Epithelial cell of proximal tubule (primary cell): Measurements from ENCODE around the gene MEF2A. TPM values are rescaled to one million over a fixed set of nuclear protein-coding genes. Genes with fewer than 3 reads are reported as not detected.

Experiments used
- DNase-seq: peaks from one replicate; pipeline ENCODE4 v3.0.0-alpha.2; 2011; ENCODE audit warnings: low read depth
- H3K4me3 ChIP-seq: 2 replicates; pipeline ENCODE4 v1.5.1; 2011; ENCODE audit warnings: low read depth, mild to moderate bottlenecking, low read length
- CTCF ChIP-seq: conservative IDR thresholded peaks from 2 replicates; pipeline ENCODE4 v1.5.1; 2012; ENCODE audit warnings: low read depth, mild to moderate bottlenecking, low read length
- total RNA-seq: library from RNA; depleted of rRNA; stranded (reverse); fragments of >200 nt; gene quantifications from 2 replicates; pipeline ENCODE4 v1.2.3, GENCODE V29; 2015

The MEF2A gene
- total RNA-seq, 1 donor from 2014 or later, result 30.2 TPM

DNA sequence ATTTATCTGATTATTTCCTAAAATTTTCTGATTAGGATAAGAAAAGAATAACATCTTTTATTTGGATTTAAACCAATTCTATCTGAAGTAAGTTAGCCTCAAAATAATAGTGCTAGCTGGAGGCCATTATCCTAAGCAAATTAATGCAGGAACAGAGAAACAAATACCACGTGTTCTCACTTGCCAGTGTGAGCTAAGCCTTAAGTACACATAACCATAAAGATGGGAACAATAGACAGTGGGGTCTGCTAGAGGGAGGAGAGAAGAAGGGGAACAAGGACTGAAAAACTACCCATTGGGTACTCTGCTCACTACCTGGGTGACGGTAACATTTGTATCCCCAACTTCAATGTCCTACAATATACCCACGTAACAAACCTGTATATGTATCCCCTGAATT is 198.7 kb downstream of the MEF2A start:
- DNase-seq, result no peak
- TF ChIP-seq CTCF, result no peak
- H3K4me3 ChIP-seq, result no peak overlapping the region

Other genes starting within 250 kb of the MEF2A start
- 4.3 and 10.3 TPM in 2 replicates for gene LYSMD4, start 167.5 kb downstream of the MEF2A start, total RNA-seq